GM18858 (cell line): ENCODE data around the gene SLC34A3.
"Not testable (repeated sequence)": the region's sequence is repeated elsewhere in the genome, so short reads cannot be mapped to it uniquely, and the experiment has no call there.

ENCODE experiments used
- ATAC-seq: cut with Tn5 transposase; IDR thresholded peaks from one replicate; pipeline ENCODE4 v1.9.1; 2021; ENCODE audit not compliant: unreplicated experiment

Gene SLC34A3

DNA sequence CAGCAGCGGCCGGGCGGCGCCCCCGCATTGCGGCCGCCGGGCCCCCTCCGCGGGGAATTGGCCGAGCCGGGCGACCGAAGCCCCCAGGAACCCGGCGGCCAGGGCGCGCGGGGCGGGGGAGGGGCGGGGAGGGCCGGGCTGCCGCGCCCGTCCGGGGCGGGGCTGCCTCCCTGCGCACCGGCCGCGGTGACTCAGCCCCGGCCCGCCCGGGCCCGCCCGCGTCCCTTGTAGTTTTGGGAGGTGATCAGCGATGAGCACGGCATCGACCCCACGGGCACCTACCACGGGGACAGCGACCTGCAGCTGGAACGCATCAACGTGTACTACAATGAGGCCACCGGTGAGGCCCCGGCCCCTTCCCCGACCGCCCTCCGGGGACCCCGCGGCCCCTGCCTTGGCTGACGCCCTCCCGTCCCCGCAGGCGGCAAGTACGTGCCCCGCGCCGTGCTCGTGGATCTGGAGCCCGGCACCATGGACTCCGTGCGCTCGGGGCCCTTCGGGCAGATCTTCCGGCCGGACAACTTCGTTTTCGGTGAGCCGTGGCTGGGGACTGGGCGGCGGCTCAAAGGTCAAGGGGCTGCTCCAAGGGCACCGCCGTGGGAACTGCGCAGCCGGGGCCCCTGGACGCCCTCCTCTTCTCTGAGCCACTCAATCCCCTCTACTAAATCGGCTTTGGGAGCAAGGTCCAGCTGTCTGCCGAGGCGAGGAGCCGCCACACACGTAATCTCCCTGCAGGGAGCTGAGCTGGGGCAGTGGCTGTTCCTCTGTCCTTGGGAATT lies 11.0 kb downstream of the SLC34A3 start:
- no peak for ATAC-seq

- ATAC-seq, result no peak
These were observed 11.8 kb downstream of the SLC34A3 start for GRCh38 chr9:137242269-137243203.

- not testable (repeated sequence) for ATAC-seq
These were observed 12.5 kb downstream of the SLC34A3 start for GRCh38 chr9:137243266-137243625.

GRCh38 chr9:137243626-137244485 lies 13.2 kb downstream of the SLC34A3 start:
- no peak for ATAC-seq

DNA sequence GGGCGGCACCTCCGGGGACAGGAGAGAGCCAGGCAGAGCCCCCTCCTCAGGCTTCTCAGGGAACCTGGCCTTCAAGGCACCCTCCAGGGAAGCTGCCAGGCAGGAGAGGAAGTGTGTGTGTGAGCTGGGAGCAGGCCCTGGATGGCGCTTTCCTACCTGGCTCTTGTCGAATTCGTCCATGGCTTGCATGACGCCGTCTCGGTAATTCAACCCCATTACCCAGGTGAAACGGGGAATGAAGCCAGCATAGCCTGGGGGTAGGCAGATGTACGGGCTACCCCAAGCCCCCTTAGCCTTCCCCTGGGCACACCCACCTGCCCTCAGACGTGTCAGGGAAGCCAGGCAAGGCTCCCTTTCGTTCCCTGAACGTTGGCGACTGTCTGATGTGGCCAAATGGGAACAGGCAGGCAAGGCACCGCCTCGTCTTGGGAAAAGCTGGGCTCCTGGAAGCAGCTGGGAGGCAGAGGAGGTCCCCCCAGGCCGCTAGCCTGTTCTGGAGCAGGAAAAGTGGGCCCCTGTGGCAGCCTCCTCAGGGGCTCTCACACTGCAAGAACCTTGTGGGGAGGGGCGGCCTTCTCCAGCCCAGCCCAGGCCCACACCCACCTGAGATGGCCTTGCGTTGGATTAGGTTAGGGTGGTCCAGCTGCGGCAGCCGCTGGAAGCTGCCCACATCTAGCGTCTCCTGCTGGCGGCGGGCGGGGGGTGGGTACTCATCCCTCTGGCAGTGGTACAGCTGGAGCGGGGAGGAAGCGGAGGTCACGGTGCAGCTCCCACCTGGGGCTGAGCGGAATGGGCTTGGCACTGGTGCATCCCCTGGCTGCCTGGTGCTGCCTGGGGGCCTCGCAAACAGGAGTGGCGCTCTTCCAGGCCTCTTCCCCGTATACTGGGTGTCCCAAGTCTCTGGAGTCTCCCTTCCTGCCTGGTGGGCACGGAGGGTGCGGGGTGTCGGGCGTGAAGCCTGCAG lies 14.1 kb downstream of the SLC34A3 start:
- ATAC-seq, result no peak

DNA sequence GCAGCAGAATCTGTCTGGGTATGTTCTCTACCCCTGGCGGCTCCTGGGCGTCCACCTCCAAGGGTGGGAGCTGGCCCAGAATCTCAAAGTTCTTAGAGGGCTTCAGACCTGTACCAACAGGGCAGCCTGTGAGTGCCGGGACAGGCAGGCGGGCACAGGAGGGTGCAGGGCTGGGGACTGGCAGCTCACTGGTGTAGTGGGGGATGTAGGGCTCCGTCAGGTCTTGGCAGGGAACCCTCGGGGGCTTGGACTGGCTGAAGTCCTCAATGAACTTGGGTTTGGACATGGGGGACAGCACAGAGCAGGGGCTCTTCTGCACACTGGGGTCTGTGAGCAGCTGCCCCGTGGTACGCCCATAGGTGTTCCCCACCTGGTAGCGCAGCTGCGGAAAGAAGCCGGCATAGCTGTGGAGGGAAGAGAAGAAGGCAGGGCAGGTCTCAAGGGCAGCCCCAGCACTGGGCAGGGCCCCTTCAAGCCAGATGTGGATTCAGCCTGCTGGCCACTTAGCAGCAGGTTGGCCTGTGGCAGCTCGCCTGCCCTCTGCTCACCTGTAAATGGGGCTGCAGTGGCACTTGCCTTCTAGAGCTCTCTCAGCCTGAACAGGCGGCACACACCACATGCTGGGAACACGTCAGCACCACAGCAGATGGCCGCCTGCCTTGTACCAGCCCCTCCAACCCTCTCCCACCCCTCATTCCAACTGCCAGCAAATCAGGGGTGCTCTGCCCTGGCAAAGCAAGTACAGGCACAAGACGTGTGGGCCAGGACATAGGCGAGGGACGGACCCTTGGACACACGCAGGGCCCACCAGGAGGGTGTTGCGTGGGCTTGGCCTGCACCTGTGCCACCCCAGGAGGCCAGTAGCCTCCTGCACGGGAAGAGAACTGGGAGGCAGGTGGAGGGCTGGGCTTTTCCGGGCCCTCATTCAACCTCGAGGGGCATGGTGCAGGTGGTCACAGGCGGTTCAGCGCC lies 15.0 kb downstream of the SLC34A3 start:
- no peak for ATAC-seq

DNA sequence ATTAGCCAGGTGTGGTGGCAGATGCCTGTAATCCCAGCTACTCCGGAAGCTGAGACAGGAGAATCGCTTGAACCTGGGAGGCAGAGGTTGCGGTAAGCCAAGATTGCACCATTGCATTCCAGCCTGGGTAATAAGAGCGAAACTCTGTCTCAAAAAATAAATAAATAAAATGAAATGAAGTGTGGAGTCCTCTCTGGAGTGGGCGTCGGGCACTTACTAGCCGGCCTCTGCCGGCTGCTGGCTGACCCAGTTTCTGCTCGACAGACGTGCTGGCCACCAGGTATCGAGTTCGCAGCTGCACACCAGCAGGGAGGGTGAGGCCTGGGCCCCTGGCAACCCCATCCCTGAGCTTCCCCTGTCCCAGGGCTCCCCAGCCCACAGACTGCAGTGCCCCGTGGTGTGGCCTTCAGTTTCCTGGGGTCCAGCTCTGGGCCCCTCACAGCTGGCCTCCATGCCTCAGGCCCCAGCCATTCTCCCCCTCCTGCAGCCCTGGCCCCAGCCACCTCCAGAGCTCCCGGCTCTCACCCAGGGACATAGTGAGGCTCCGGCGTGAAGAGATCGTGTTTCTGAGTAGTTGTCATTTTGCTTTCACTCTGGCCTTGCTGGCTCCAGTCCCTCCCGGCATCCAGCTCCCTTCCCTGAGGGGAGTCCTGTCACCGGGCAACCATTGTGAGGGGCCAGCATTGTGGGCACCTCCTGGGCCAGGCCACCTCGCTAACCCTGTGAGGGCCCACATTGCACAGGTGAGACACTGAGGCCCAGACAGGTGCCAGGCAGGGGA lies 16.6 kb downstream of the SLC34A3 start:
- ATAC-seq, result no peak

DNA sequence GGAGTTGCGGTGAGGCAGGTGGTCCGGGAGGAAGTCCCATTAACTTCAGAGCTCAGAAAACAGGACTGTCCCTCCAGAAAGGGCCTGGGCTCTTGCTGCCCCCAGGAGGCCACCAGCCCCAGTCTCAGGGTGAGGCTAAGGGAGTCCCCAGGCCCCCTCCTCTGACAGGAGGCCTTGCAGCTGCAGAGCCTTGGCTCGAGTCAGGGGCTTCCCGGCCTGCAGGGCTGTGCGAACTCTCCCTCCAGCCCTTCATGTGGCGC lies 17.1 kb downstream of the SLC34A3 start:
- ATAC-seq, result no peak

- ATAC-seq, result no peak
These were observed 19.9 kb downstream of the SLC34A3 start for GRCh38 chr9:137250329-137251193.

DNA sequence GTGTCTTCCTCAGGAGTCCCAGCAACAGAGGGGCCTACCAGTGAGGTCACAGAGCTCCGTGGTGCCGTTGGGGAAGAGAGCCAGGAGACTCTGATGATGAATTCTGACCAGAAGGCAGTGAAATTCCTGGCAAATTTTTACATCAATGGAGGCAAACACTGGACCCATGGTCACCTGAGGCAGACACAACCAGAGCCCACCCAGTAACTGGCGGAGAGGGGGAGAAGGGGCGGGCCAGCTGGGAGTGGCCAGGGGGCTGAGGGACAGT lies 20.4 kb downstream of the SLC34A3 start, which contains the start of gene STPG3:
Gene STPG3 (plus strand): TSS at position 93 of the 268 bp plus-strand sequence. CDS start 1 bp downstream, at position 94.
- ATAC-seq, result no peak

- no peak for ATAC-seq
These were observed 21.0 kb downstream of the SLC34A3 start for GRCh38 chr9:137251490-137252268.

GRCh38 chr9:137252555-137253506 lies 22.1 kb downstream of the SLC34A3 start:
- ATAC-seq, result no peak

GRCh38 chr9:137253717-137254623 lies 23.3 kb downstream of the SLC34A3 start:
- no peak for ATAC-seq

DNA sequence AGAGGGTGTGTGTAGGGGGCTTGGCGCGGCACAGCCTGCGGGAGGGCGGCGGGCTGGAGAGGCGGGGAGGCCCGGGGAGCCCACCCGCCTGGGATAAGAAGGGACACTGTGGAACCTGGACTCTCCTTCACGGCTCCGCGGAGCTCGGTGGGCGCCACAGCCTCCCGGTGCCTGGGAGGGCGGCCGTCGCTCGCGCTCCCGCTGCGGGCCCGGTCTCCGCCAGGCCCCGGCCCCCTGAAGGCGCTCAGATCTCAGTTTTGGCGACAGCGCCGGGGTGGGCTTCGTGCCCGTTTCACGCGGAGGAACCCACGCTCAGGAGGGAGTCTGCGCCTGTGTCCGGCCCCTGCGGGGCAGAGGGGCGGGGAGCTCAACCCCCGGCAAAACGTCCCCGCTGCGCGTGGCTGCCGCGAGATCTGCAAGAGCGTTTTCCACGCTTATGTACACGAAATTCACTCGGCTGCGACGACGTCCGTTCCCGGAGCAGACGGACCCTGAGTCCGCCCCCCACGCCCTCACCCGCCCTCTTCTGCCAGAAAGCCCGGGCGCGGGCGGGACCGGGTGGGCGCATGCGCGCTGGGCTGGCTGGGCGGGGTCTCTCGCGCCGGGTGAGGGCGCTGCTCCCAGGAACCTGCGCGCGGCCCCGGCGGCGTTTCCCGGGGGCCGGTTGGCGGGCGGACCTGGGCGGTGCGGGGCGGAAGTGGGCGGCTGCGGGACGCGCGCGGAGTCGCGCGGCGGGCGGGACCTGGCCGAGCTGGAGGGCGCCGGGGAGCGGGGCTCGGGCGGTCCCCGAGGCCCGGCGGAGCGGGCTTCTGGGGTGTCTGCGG lies 24.1 kb downstream of the SLC34A3 start, which contains the start of gene NELFB:
Gene NELFB (plus strand): TSS at position 704 of the 824 bp plus-strand sequence.
- peak; percentile 44 for ATAC-seq
